HL-60 (cell line): ENCODE data around the gene CST8.

ENCODE experiments used
- DNase-seq, 2 experiments: peaks; one replicate each; pipeline ENCODE4 v3.0.0-alpha.2; 2010 to 2020; ENCODE audit warnings: low read depth in 1 of 2, low spot score in 1 of 2
- H3K27ac ChIP-seq: fragments of 250-450 bp; sonication (Bioruptor Pico); replicated peaks from 2 replicates; pipeline ENCODE4 v1.5.1; 2020; ENCODE audit warnings: mild to moderate bottlenecking, moderate library complexity
- H3K27me3 ChIP-seq: fragments of 250-450 bp; sonication (Bioruptor Pico); 2 replicates; pipeline ENCODE4 v1.5.1; 2021; ENCODE audit warnings: mild to moderate bottlenecking, moderate library complexity; ENCODE audit not compliant: insufficient read depth, poor library complexity, severe bottlenecking
- H3K4me3 ChIP-seq: replicated peaks from 2 replicates; pipeline ENCODE4 v1.5.1; 2011; ENCODE audit warnings: mild to moderate bottlenecking, control low read depth, low read length; ENCODE audit not compliant: insufficient read depth
- GABPA ChIP-seq: IDR thresholded peaks from 2 replicates; pipeline ENCODE4 v1.6.1; 2012; ENCODE audit warnings: low read depth
- POLR2AphosphoS5 ChIP-seq: IDR thresholded peaks from 2 replicates; pipeline ENCODE4 v1.6.1; 2012; ENCODE audit warnings: low read depth
- REST ChIP-seq: IDR thresholded peaks from 2 replicates; pipeline ENCODE4 v1.6.1; 2012; ENCODE audit warnings: low read depth; ENCODE audit not compliant: insufficient replicate concordance
- SPI1 ChIP-seq: IDR thresholded peaks from 2 replicates; pipeline ENCODE4 v1.6.1; 2012; ENCODE audit warnings: low read depth, mild to moderate bottlenecking, borderline replicate concordance
- TF ChIP-seq, protein P1 (sequence below): IDR thresholded peaks from one replicate; pipeline ENCODE4 v1.5.1; 2011; ENCODE audit warnings: low read length, control low read depth, inconsistent platforms; ENCODE audit not compliant: insufficient read depth

Gene CST8

DNA sequence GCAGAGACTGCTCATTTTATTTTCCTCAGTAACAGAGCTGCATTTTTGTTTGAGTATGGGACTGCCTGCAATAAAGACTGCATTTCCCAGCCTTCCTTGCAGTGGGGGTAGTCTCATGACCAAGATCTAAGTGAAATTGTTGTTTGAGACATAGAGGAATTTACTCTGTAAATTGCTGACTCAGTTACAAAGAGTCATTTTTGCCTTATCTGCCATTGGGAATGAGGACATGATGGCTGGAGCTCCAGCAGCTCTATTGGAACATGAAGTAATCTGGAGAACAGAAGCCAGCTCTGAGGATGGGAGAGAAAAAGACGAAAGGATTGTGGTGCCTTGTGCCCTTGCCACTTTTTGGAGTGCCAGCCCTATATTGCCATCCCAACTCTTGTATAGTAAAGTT is 36.1 kb upstream of the CST8 start:
- no peak for TF ChIP-seq GABPA
- no peak for TF ChIP-seq REST
- TF ChIP-seq POLR2AphosphoS5, result no peak
- no peak for TF ChIP-seq SPI1
- TF ChIP-seq, protein P1, sequence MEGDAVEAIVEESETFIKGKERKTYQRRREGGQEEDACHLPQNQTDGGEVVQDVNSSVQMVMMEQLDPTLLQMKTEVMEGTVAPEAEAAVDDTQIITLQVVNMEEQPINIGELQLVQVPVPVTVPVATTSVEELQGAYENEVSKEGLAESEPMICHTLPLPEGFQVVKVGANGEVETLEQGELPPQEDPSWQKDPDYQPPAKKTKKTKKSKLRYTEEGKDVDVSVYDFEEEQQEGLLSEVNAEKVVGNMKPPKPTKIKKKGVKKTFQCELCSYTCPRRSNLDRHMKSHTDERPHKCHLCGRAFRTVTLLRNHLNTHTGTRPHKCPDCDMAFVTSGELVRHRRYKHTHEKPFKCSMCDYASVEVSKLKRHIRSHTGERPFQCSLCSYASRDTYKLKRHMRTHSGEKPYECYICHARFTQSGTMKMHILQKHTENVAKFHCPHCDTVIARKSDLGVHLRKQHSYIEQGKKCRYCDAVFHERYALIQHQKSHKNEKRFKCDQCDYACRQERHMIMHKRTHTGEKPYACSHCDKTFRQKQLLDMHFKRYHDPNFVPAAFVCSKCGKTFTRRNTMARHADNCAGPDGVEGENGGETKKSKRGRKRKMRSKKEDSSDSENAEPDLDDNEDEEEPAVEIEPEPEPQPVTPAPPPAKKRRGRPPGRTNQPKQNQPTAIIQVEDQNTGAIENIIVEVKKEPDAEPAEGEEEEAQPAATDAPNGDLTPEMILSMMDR, result no peak
- H3K27ac ChIP-seq, result no peak overlapping the region
- no peak overlapping the region for H3K4me3 ChIP-seq
- no peaks in the 10 kb centered on the region for H3K27me3 ChIP-seq
- DNase-seq, result no peak

DNA sequence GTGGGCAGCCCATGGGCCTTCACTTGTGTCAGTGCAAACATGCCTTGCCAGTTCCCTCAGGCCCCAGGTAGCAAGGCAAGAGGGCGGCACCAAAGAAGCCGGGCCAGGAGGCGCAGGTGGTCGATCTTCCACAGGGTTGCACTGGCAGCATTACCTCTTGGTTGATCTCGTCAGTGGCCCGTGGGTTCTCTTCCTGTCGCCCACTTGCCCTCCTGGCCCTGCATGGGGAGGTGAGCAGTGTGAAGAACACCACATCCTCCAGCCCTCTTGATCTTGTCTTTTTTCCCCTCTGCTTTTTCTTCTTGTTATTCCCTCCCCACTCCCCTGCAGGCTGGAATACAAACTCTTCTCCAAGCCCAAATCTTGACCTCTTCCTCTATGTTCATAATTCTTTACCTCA is 35.3 kb upstream of the CST8 start:
- DNase-seq, result no peak
- no peak overlapping the region for H3K27ac ChIP-seq
- H3K27me3 ChIP-seq, result no peaks in the 10 kb centered on the region
- H3K4me3 ChIP-seq, result no peak overlapping the region
- no peak for TF ChIP-seq SPI1
- no peak for TF ChIP-seq REST
- TF ChIP-seq POLR2AphosphoS5, result no peak
- TF ChIP-seq, protein P1, result no peak
- no peak for TF ChIP-seq GABPA

GRCh38 chr20:23456409-23456808 is 34.5 kb upstream of the CST8 start:
- DNase-seq, result no peak
- no peak overlapping the region for H3K27ac ChIP-seq
- H3K27me3 ChIP-seq, result no peaks in the 10 kb centered on the region
- TF ChIP-seq REST (no peak), POLR2AphosphoS5 (no peak), SPI1 (no peak), GABPA (no peak)
- TF ChIP-seq, protein P1, result no peak
- no peak overlapping the region for H3K4me3 ChIP-seq
